Parathyroid adenoma (tissue), 2 donors: ENCODE results near the gene LARGE1.
"Not testable (repeated sequence)": the region's sequence is repeated elsewhere in the genome, so short reads cannot be mapped to it uniquely, and the experiment has no call there.

Experiments used
- H2AFZ ChIP-seq: fragments of 300-600 bp; sonication (generic); one replicate; pipeline ENCODE4 v1.7.0; 2017; ENCODE audit warnings: antibody characterized with exemption, mild to moderate bottlenecking
- H3K27ac ChIP-seq: fragments of 300-600 bp; sonication (generic); one replicate; pipeline ENCODE4 v1.7.0; 2017
- H3K27me3 ChIP-seq: fragments of 300-600 bp; sonication (generic); one replicate; pipeline ENCODE4 v1.7.0; 2017; ENCODE audit warnings: low read length; ENCODE audit not compliant: control insufficient read depth, insufficient read depth
- H3K36me3 ChIP-seq: fragments of 300-600 bp; sonication (generic); one replicate; pipeline ENCODE4 v1.7.0; 2017; ENCODE audit warnings: low read length; ENCODE audit not compliant: control insufficient read depth, insufficient read depth
- H3K4me1 ChIP-seq: fragments of 300-600 bp; sonication (generic); one replicate; pipeline ENCODE4 v1.7.0; 2017; ENCODE audit warnings: control low read depth
- H3K4me2 ChIP-seq: fragments of 300-600 bp; sonication (generic); one replicate; pipeline ENCODE4 v1.7.0; 2017; ENCODE audit warnings: low read length
- H3K4me3 ChIP-seq: fragments of 300-600 bp; sonication (generic); one replicate; pipeline ENCODE4 v1.7.0; 2017; ENCODE audit warnings: low read depth, low read length
- H3K79me2 ChIP-seq: fragments of 300-600 bp; sonication (generic); one replicate; pipeline ENCODE4 v1.7.0; 2017; ENCODE audit warnings: control low read depth
- H3K9ac ChIP-seq: fragments of 300-600 bp; sonication (generic); one replicate; pipeline ENCODE4 v1.7.0; 2017; ENCODE audit warnings: mild to moderate bottlenecking
- H3K9me3 ChIP-seq: fragments of 300-600 bp; sonication (generic); one replicate; pipeline ENCODE4 v1.7.0; 2017; ENCODE audit warnings: low read length; ENCODE audit not compliant: control insufficient read depth
- CTCF ChIP-seq: fragments of 300-600 bp; sonication (generic); IDR thresholded peaks from one replicate; pipeline ENCODE4 v1.7.0; 2017; ENCODE audit warnings: antibody characterized with exemption, mild to moderate bottlenecking
- donor health status: primary hyperparathyroidism.

The LARGE1 gene

GRCh38 chr22:33859311-33859710 is 61.0 kb downstream of the LARGE1 start:
- Histone ChIP-seq H3K27ac (no peak overlapping the region), H3K4me1 (no peaks in the 10 kb centered on the region)

GRCh38 chr22:33858653-33859052 is 61.6 kb downstream of the LARGE1 start:
- H3K4me1 ChIP-seq, H3K9me3 ChIP-seq: not testable (repeated sequence)

More at GRCh38 chr22:33859311-33859710, 61.0 kb downstream of the LARGE1 start:
- Histone ChIP-seq H3K27me3 (no peaks in the 10 kb centered on the region), H2AFZ (no peak overlapping the region), H3K9ac (no peak overlapping the region), H3K4me3 (no peak overlapping the region), H3K9me3 (no peaks in the 10 kb centered on the region), H3K36me3 (no peaks in the 10 kb centered on the region), H3K4me2 (no peak overlapping the region), H3K79me2 (no peaks in the 10 kb centered on the region)
- no peak for TF ChIP-seq CTCF

GRCh38 chr22:33857767-33858166 is 62.5 kb downstream of the LARGE1 start:
- not testable (repeated sequence) for H3K79me2 ChIP-seq, H3K9me3 ChIP-seq, H2AFZ ChIP-seq, H3K4me3 ChIP-seq, H3K27ac ChIP-seq, H3K4me2 ChIP-seq, H3K4me1 ChIP-seq, H3K9ac ChIP-seq, H3K36me3 ChIP-seq, H3K27me3 ChIP-seq

More at GRCh38 chr22:33858653-33859052, 61.6 kb downstream of the LARGE1 start:
- not testable (repeated sequence) for H3K4me3 ChIP-seq, H3K4me2 ChIP-seq, H3K9ac ChIP-seq, H3K36me3 ChIP-seq, H3K27me3 ChIP-seq, H2AFZ ChIP-seq, H3K27ac ChIP-seq, H3K79me2 ChIP-seq

- no peaks in the 10 kb centered on the region for H3K9me3 ChIP-seq
- H3K4me1 ChIP-seq, result no peaks in the 10 kb centered on the region
- no peak overlapping the region for H3K9ac ChIP-seq
- no peak overlapping the region for H3K27ac ChIP-seq
- no peak for TF ChIP-seq CTCF
- H3K27me3 ChIP-seq, result no peaks in the 10 kb centered on the region
- no peak overlapping the region for H2AFZ ChIP-seq
- no peaks in the 10 kb centered on the region for H3K36me3 ChIP-seq
- no peak overlapping the region for H3K4me2 ChIP-seq
- no peak overlapping the region for H3K4me3 ChIP-seq
- H3K79me2 ChIP-seq, result no peaks in the 10 kb centered on the region
Observed at GRCh38 chr22:33854724-33855123, 65.6 kb downstream of the LARGE1 start.

- Histone ChIP-seq H3K27ac (peak overlapping the region; percentile 15), H3K27me3 (no peaks in the 10 kb centered on the region)
Observed at GRCh38 chr22:33853200-33854097, 66.8 kb downstream of the LARGE1 start.

More at GRCh38 chr22:33853200-33854097, 66.8 kb downstream of the LARGE1 start:
- no peaks in the 10 kb centered on the region for H3K79me2 ChIP-seq
- peak overlapping the region; percentile 48 for H3K4me3 ChIP-seq
- no peaks in the 10 kb centered on the region for H3K4me1 ChIP-seq
- H3K4me2 ChIP-seq, result peak overlapping the region; percentile 65
- no peak overlapping the region for H3K9ac ChIP-seq
- TF ChIP-seq CTCF, result no peak
- H3K36me3 ChIP-seq, result no peaks in the 10 kb centered on the region
- H3K9me3 ChIP-seq, result no peaks in the 10 kb centered on the region
- peak overlapping the region; percentile 72 for H2AFZ ChIP-seq
